ENCODE data around the gene GOLT1A.

Gene GOLT1A

GRCh38 chr1:204155881-204156280 is 57.9 kb downstream of the GOLT1A start:
- in situ Hi-C loops (cut with HindIII; ENCODE audit: low sequenced_read_pairs) = loop anchor here (5.0 kb wide), 1 partner anchor 56 kb away; the partner anchor contains the start of gene GOLT1A
- no peak overlapping the region for H3K4me3 ChIP-seq (ENCODE audit: low read depth, low read length)
- TF ChIP-seq CTCF (IDR thresholded peaks at IDR 0.05; ENCODE audit: low read depth, low read length, missing control alignments) = no peak

GRCh38 chr1:204154568-204155255 is 59.1 kb downstream of the GOLT1A start:
- in situ Hi-C loops (cut with HindIII; ENCODE audit: low sequenced_read_pairs) = loop anchor here (5.0 kb wide), 1 partner anchor 58 kb away; the partner anchor contains the start of gene GOLT1A
- DNase-seq (ENCODE audit: low read depth) = no peak
- no peak for TF ChIP-seq CTCF (IDR thresholded peaks at IDR 0.05; ENCODE audit: low read depth, low read length, missing control alignments)
- H3K4me3 ChIP-seq (ENCODE audit: low read depth, low read length) = no peak overlapping the region

More at GRCh38 chr1:204155881-204156280, 57.9 kb downstream of the GOLT1A start:
- no peak for DNase-seq (ENCODE audit: low read depth)

GRCh38 chr1:204153667-204154066 is 60.1 kb downstream of the GOLT1A start:
- no peak overlapping the region for H3K4me3 ChIP-seq (ENCODE audit: low read depth, low read length)
- in situ Hi-C loops (cut with HindIII; ENCODE audit: low sequenced_read_pairs) = no loop called here
- no peak for DNase-seq (ENCODE audit: low read depth)
- no peak for TF ChIP-seq CTCF (IDR thresholded peaks at IDR 0.05; ENCODE audit: low read depth, low read length, missing control alignments)

GRCh38 chr1:204152310-204153044 is 61.3 kb downstream of the GOLT1A start:
- TF ChIP-seq CTCF (IDR thresholded peaks at IDR 0.05; ENCODE audit: low read depth, low read length, missing control alignments) = no peak
- H3K4me3 ChIP-seq (ENCODE audit: low read depth, low read length) = peak overlapping the region; percentile 64
- in situ Hi-C loops (cut with HindIII; ENCODE audit: low sequenced_read_pairs) = no loop called here
- no peak for DNase-seq (ENCODE audit: low read depth)

- DNase-seq (ENCODE audit: low read depth) = no peak
Measured at GRCh38 chr1:204151552-204152309, 62.1 kb downstream of the GOLT1A start, which contains the start of gene ETNK2. Gene ETNK2, minus strand, starts transcription at chr1:204152044. Its CDS starts 192 bp downstream, at chr1:204151852.

More at GRCh38 chr1:204151552-204152309, 62.1 kb downstream of the GOLT1A start, which contains the start of gene ETNK2:
- H3K4me3 ChIP-seq (ENCODE audit: low read depth, low read length) = peak within 1 kb of the TSS; percentile 64
- in situ Hi-C loops (cut with HindIII; ENCODE audit: low sequenced_read_pairs) = no loop called here
- TF ChIP-seq CTCF (IDR thresholded peaks at IDR 0.05; ENCODE audit: low read depth, low read length, missing control alignments) = no peak

All from astrocyte of the cerebellum (primary cell).